GM18517 (cell line): ENCODE results near the gene SPATA16.
"Not testable (repeated sequence)": the region's sequence is repeated elsewhere in the genome, so short reads cannot be mapped to it uniquely, and the experiment has no call there.

Source experiments
- ATAC-seq: cut with Tn5 transposase; IDR thresholded peaks from one replicate; pipeline ENCODE4 v1.9.1; 2021; ENCODE audit warnings: mild to moderate bottlenecking, moderate library complexity; ENCODE audit not compliant: unreplicated experiment

The SPATA16 gene

GRCh38 chr3:173064631-173065030 is 76.4 kb downstream of the SPATA16 start:
- ATAC-seq: no peak

- ATAC-seq: no peak
Observed at GRCh38 chr3:173058229-173058628, 82.8 kb downstream of the SPATA16 start.

GRCh38 chr3:173055228-173055933 is 85.7 kb downstream of the SPATA16 start:
- ATAC-seq: no peak

- no peak for ATAC-seq
Observed at GRCh38 chr3:173049360-173049759, 91.7 kb downstream of the SPATA16 start.

- ATAC-seq: no peak
Observed at GRCh38 chr3:173045770-173046382, 95.2 kb downstream of the SPATA16 start.

GRCh38 chr3:173044998-173045397 is 96.0 kb downstream of the SPATA16 start:
- ATAC-seq: no peak

GRCh38 chr3:173043757-173044156 is 97.3 kb downstream of the SPATA16 start:
- ATAC-seq: no peak

GRCh38 chr3:173038484-173038871 is 102.6 kb downstream of the SPATA16 start:
- no peak for ATAC-seq

- ATAC-seq: no peak
Observed at GRCh38 chr3:173037840-173038483, 103.1 kb downstream of the SPATA16 start.

- no peak for ATAC-seq
Observed at GRCh38 chr3:173030273-173030672, 110.8 kb downstream of the SPATA16 start.

GRCh38 chr3:173028351-173028750 is 112.7 kb downstream of the SPATA16 start:
- no peak for ATAC-seq

- ATAC-seq: no peak
Observed at GRCh38 chr3:173027429-173027828, 113.6 kb downstream of the SPATA16 start.

- ATAC-seq: no peak
Observed at GRCh38 chr3:173025941-173026340, 115.1 kb downstream of the SPATA16 start.

- ATAC-seq: no peak
Observed at GRCh38 chr3:173021547-173022185, 119.4 kb downstream of the SPATA16 start.

- not testable (repeated sequence) for ATAC-seq
Observed at GRCh38 chr3:173020128-173020527, 120.9 kb downstream of the SPATA16 start.

GRCh38 chr3:173019378-173019777 is 121.7 kb downstream of the SPATA16 start:
- ATAC-seq: no peak

GRCh38 chr3:173018758-173019157 is 122.3 kb downstream of the SPATA16 start:
- ATAC-seq: no peak

- ATAC-seq: no peak
Observed at GRCh38 chr3:173013219-173013832, 127.7 kb downstream of the SPATA16 start.

GRCh38 chr3:173009410-173009809 is 131.6 kb downstream of the SPATA16 start:
- ATAC-seq: no peak

- no peak for ATAC-seq
Observed at GRCh38 chr3:173008978-173009377, 132.1 kb downstream of the SPATA16 start.

- no peak for ATAC-seq
Observed at GRCh38 chr3:173007079-173007723, 133.8 kb downstream of the SPATA16 start.
